HCT116 (cell line): Measurements from ENCODE around the gene TFF1. TPM values are rescaled to one million over a fixed set of nuclear protein-coding genes. Genes with fewer than 3 reads are reported as not detected.

ENCODE experiments used
- ATAC-seq: fragments of 200-7000 bp; cut with Tn5 transposase; 2 replicates; pipeline ENCODE4 v1.9.1; 2020; ENCODE audit warnings: mild to moderate bottlenecking, moderate library complexity
- BruUV-seq: library from RNA; stranded (reverse); fragments of 400-500 nt; replicated peaks from 2 replicates; lab custom pipeline; 2021; lab: Mats Ljungman, UMichigan
- CTCF ChIA-PET: fragments of 300-600 bp; sonication (Branson Sonifier 250); formaldehyde crosslinking; loops from one replicate; lab custom pipeline; 2021; ENCODE audit warnings: antibody characterized with exemption; lab: Charles Lee
- POLR2A ChIA-PET: fragments of 300-600, 350-600 bp; sonication (Branson Sonifier 250); formaldehyde crosslinking; loops from one replicate; lab custom pipeline; 2021; ENCODE audit warnings: antibody characterized with exemption; lab: Charles Lee
- RAD21 ChIA-PET, 2 experiments: fragments of 300-600 bp; sonication (Branson Sonifier 250); formaldehyde crosslinking; loops; one replicate each; lab custom pipeline; 2023; ENCODE audit warnings: low total read pairs in 2 of 2; ENCODE audit not compliant: uncharacterized antibody in 2 of 2, unreplicated experiment in 2 of 2, low non-redundant PET in 1 of 2; lab: Charles Lee
- DNase-seq: peaks from one replicate; pipeline ENCODE4 v3.0.0-alpha.2; 2010; ENCODE audit warnings: low read depth, low spot score
- H2AFZ ChIP-seq: fragments of 200-600 bp; shearing (Covaris generic), sonication (generic); 2 replicates; pipeline ENCODE4 v1.6.1; 2017; ENCODE audit warnings: low read depth, mixed run types, mixed read lengths, antibody characterized with exemption, low read length; ENCODE audit not compliant: poor library complexity, severe bottlenecking
- H3K27ac ChIP-seq: 2 replicates; pipeline ENCODE4 v1.5.1; 2012; ENCODE audit warnings: low read depth, low read length
- H3K27me3 ChIP-seq: fragments of 200-600 bp; sonication (generic); 2 replicates; pipeline ENCODE4 v1.6.1; 2016; ENCODE audit warnings: mixed run types, low read length, mixed read lengths; ENCODE audit not compliant: insufficient read depth
- H3K36me3 ChIP-seq, 2 experiments: fragments of 200-500 bp in 1 of 2; fragments of 200-600 bp in 1 of 2; sonication (Bioruptor generic) in 1 of 2; sonication (generic) in 1 of 2; 2 replicates each; pipeline versions ENCODE4 v1.5.1 to v1.6.1; 2014 to 2016; ENCODE audit warnings: low read length in 2 of 2, inconsistent platforms in 1 of 2, mixed read lengths in 1 of 2, mixed run types in 1 of 2; ENCODE audit not compliant: insufficient read depth in 2 of 2, control insufficient read depth in 1 of 2
- H3K4me1 ChIP-seq, 2 experiments: fragments of 200-600 bp in 1 of 2; sonication (generic) in 1 of 2; 2 replicates each; pipeline versions ENCODE4 v1.5.1 to v1.6.1; 2012 to 2017; ENCODE audit warnings: low read length in 2 of 2, inconsistent platforms in 1 of 2, mild to moderate bottlenecking in 1 of 2, mixed read lengths in 1 of 2, mixed run types in 1 of 2, moderate library complexity in 1 of 2; ENCODE audit not compliant: insufficient read depth in 2 of 2, control insufficient read depth in 1 of 2
- H3K4me2 ChIP-seq: fragments of 200-600 bp; sonication (generic); 2 replicates; pipeline ENCODE4 v1.6.1; 2017; ENCODE audit warnings: mixed run types, low read length, mixed read lengths
- H3K4me3 ChIP-seq, 2 experiments: fragments of 200-600 bp in 1 of 2; sonication (generic) in 1 of 2; replicated peaks in 1 of 2; 2 replicates each; pipeline ENCODE4 v1.5.1; 2011 to 2016; ENCODE audit warnings: low read length in 2 of 2, control low read depth in 1 of 2, low read depth in 1 of 2, mild to moderate bottlenecking in 1 of 2, mixed read lengths in 1 of 2, mixed run types in 1 of 2
- H3K79me2 ChIP-seq: fragments of 200-600 bp; sonication (generic); 2 replicates; pipeline ENCODE4 v1.6.1; 2017; ENCODE audit warnings: mild to moderate bottlenecking, mixed run types, low read length, moderate library complexity, mixed read lengths; ENCODE audit not compliant: insufficient read depth
- H3K9ac ChIP-seq: fragments of 200-600 bp; sonication (generic); 2 replicates; pipeline ENCODE4 v1.6.1; 2016; ENCODE audit warnings: low read length, mixed read lengths
- H3K9me2 ChIP-seq: fragments of 200-600 bp; sonication (generic), shearing (Covaris generic); 2 replicates; pipeline ENCODE4 v1.6.1; 2017; ENCODE audit warnings: mixed run types, mild to moderate bottlenecking, moderate library complexity; ENCODE audit not compliant: insufficient read depth
- H3K9me3 ChIP-seq, 2 experiments: fragments of 200-500 bp in 1 of 2; fragments of 200-600 bp in 1 of 2; sonication (Bioruptor generic) in 1 of 2; sonication (generic) in 1 of 2; 2 replicates each; pipeline ENCODE4 v1.6.1; 2014 to 2017; ENCODE audit warnings: low read length in 2 of 2, mixed read lengths in 2 of 2, inconsistent platforms in 1 of 2, low read depth in 1 of 2, mild to moderate bottlenecking in 1 of 2, mixed run types in 1 of 2, moderate library complexity in 1 of 2; ENCODE audit not compliant: control insufficient read depth in 1 of 2, insufficient read depth in 1 of 2
- H4K20me1 ChIP-seq: fragments of 200-600 bp; sonication (generic), shearing (Covaris generic); 2 replicates; pipeline ENCODE4 v1.6.1; 2017; ENCODE audit warnings: mixed run types, mild to moderate bottlenecking, moderate library complexity; ENCODE audit not compliant: insufficient read depth
- ATF3 ChIP-seq: IDR thresholded peaks from 2 replicates; pipeline ENCODE4 v1.6.1; 2012
- CEBPB ChIP-seq: IDR thresholded peaks from 2 replicates; pipeline ENCODE4 v1.6.1; 2012; ENCODE audit warnings: low read depth
- CTCF ChIP-seq, 3 experiments: fragments of 200-600 bp in 1 of 3; sonication (generic) in 1 of 3; IDR thresholded peaks in 2 of 3; conservative IDR thresholded peaks in 1 of 3; 2 replicates each; pipeline ENCODE4 v1.5.1; 2012 to 2017; ENCODE audit warnings: low read depth in 2 of 3, low read length in 2 of 3, antibody characterized with exemption in 1 of 3, borderline replicate concordance in 1 of 3, control low read depth in 1 of 3, mild to moderate bottlenecking in 1 of 3, mixed read lengths in 1 of 3, mixed run types in 1 of 3, moderate library complexity in 1 of 3; ENCODE audit not compliant: insufficient read depth in 1 of 3
- ELF1 ChIP-seq: IDR thresholded peaks from 2 replicates; pipeline ENCODE4 v1.6.1; 2012; ENCODE audit warnings: low read depth, borderline replicate concordance
- EZH2 ChIP-seq: fragments of 200-600 bp; sonication (generic); IDR thresholded peaks from 2 replicates; pipeline ENCODE4 v1.6.1; 2017; ENCODE audit warnings: antibody characterized with exemption, mixed run types
- EZH2phosphoT487 ChIP-seq: fragments of 200-600 bp; IDR thresholded peaks from 2 replicates; pipeline ENCODE4 v1.6.1; 2018; ENCODE audit warnings: antibody characterized with exemption, borderline replicate concordance
- FOSL1 ChIP-seq: IDR thresholded peaks from 2 replicates; pipeline ENCODE4 v1.6.1; 2012; ENCODE audit warnings: low read depth
- JUND ChIP-seq: IDR thresholded peaks from 2 replicates; pipeline ENCODE4 v1.6.1; 2012
- MAX ChIP-seq: IDR thresholded peaks from 2 replicates; pipeline ENCODE4 v1.6.1; 2012
- POLR2A ChIP-seq: IDR thresholded peaks from 2 replicates; pipeline ENCODE4 v1.7.0; 2011; ENCODE audit warnings: borderline replicate concordance; ENCODE audit not compliant: insufficient read depth, insufficient read length; ENCODE audit errors: extremely low read depth
- POLR2AphosphoS5 ChIP-seq: IDR thresholded peaks from 2 replicates; pipeline ENCODE4 v1.6.1; 2011; ENCODE audit warnings: mild to moderate bottlenecking, low read depth, low read length, moderate library complexity
- RAD21 ChIP-seq: IDR thresholded peaks from 2 replicates; pipeline ENCODE4 v1.6.1; 2012; ENCODE audit warnings: low read depth, mild to moderate bottlenecking
- REST ChIP-seq: IDR thresholded peaks from 2 replicates; pipeline ENCODE4 v1.6.1; 2012; ENCODE audit warnings: low read depth
- SRF ChIP-seq: IDR thresholded peaks from 2 replicates; pipeline ENCODE4 v1.6.1; 2012; ENCODE audit warnings: low read depth
- TCF7L2 ChIP-seq: IDR thresholded peaks from 2 replicates; pipeline ENCODE4 v1.7.0; 2011; ENCODE audit warnings: borderline replicate concordance, inconsistent platforms; ENCODE audit not compliant: insufficient read depth, insufficient read length; ENCODE audit errors: extremely low read depth
- YY1 ChIP-seq: IDR thresholded peaks from 2 replicates; pipeline ENCODE4 v1.6.1; 2011; ENCODE audit warnings: low read length, low read depth, moderate library complexity, mild to moderate bottlenecking; ENCODE audit not compliant: insufficient replicate concordance; ENCODE audit errors: extremely low read depth
- ZBTB33 ChIP-seq: IDR thresholded peaks from 2 replicates; pipeline ENCODE4 v1.6.1; 2011; ENCODE audit warnings: mild to moderate bottlenecking, low read length, moderate library complexity; ENCODE audit not compliant: insufficient replicate concordance; ENCODE audit errors: extremely low read depth
- ZFX ChIP-seq: fragments of 450-650 bp; IDR thresholded peaks from 2 replicates; pipeline ENCODE4 v1.6.1; 2017
- intact Hi-C: fragments of 100-400 bp; cut with micrococcal nuclease; formaldehyde crosslinking; loops from 2 replicates; pipeline ENCODE4 v1.10.0; 2022
- total RNA-seq: library from RNA; stranded (reverse); gene quantifications from one replicate; pipeline ENCODE4 v1.2.1, GENCODE V29; 2021; ENCODE audit not compliant: unreplicated experiment

TFF1 gene
- total RNA-seq, 1 experiment from 2014 or later = 0.61 TPM

GRCh38 chr21:42352441-42353095, 13.8 kb downstream of the TFF1 start:
- Histone ChIP-seq H3K4me2 (no peak overlapping the region), H3K4me3 (no peak overlapping the region), H3K9ac (no peak overlapping the region), H3K9me2 (no peaks in the 10 kb centered on the region), H2AFZ (no peak overlapping the region), H3K27me3 (no peaks in the 10 kb centered on the region), H4K20me1 (no peaks in the 10 kb centered on the region), H3K79me2 (no peaks in the 10 kb centered on the region), H3K27ac (no peak overlapping the region), H3K9me3 (no peaks in the 10 kb centered on the region), H3K4me1 (no peaks in the 10 kb centered on the region), H3K36me3 (no peaks in the 10 kb centered on the region)
- no peak for DNase-seq
- BruUV-seq = no TSS peak
- RAD21 ChIA-PET = no interaction called here
- no peak for TF ChIP-seq YY1
- TF ChIP-seq CEBPB = no peak
- no peak for TF ChIP-seq CTCF (IDR thresholded peaks at IDR 0.05 in 2 of 3, conservative IDR thresholded peaks at IDR 0.05 in 1 of 3; ENCODE audit: borderline replicate concordance in 1 of 3, insufficient read depth in 1 of 3, low read depth in 2 of 3, low read length in 2 of 3)
- TF ChIP-seq ATF3 = no peak
- TF ChIP-seq ZBTB33 = no peak
- TF ChIP-seq EZH2phosphoT487 = no peak
- TF ChIP-seq SRF = no peak
- TF ChIP-seq FOSL1 = no peak
- no peak for TF ChIP-seq RAD21
- no peak for TF ChIP-seq JUND
- TF ChIP-seq REST = no peak
- TF ChIP-seq POLR2AphosphoS5 = no peak
- TF ChIP-seq EZH2 = no peak
- TF ChIP-seq ZFX = no peak
- TF ChIP-seq POLR2A = no peak
- no peak for TF ChIP-seq ELF1
- no peak for TF ChIP-seq TCF7L2
- TF ChIP-seq MAX = no peak
- POLR2A ChIA-PET = no interaction called here
- intact Hi-C loops = no loop called here
- ATAC-seq = no peak
- CTCF ChIA-PET = no interaction called here
